Sigmoid colon (tissue), 4 donors: ENCODE data around the gene SDCBP2.

Experiments used
- CTCF ChIP-seq, 4 experiments: fragments of 450-650 bp in 3 of 4; fragments of 200-600 bp in 1 of 4; IDR thresholded peaks; one replicate each; pipeline ENCODE4 v1.5.1; 2016 to 2019; ENCODE audit warnings: antibody characterized with exemption in 4 of 4, mild to moderate bottlenecking in 3 of 4, moderate library complexity in 2 of 4
- EP300 ChIP-seq, 4 donors: sonication (generic); formaldehyde crosslinking; IDR thresholded peaks; one replicate each; pipeline ENCODE4 v1.6.1; 2017; ENCODE audit warnings: antibody characterized with exemption in 4 of 4
- POLR2A ChIP-seq, 2 donors: fragments of 450-650 bp; IDR thresholded peaks; one replicate each; pipeline ENCODE4 v1.6.1; 2016; ENCODE audit warnings: antibody characterized with exemption in 2 of 2, mild to moderate bottlenecking in 2 of 2, moderate library complexity in 2 of 2

- TF ChIP-seq CTCF (IDR thresholded peaks at IDR 0.05): no peak
- no peak for TF ChIP-seq POLR2A (IDR thresholded peaks at IDR 0.05)
- no peak for TF ChIP-seq EP300 (IDR thresholded peaks at IDR 0.05)
Measured at GRCh38 chr20:1265226-1265915, 63.6 kb downstream of the SDCBP2 start.
